Endothelial cell of umbilical vein (primary cell): Measurements from ENCODE around the gene TBATA.

ENCODE experiments used
- CTCF ChIP-seq, 2 donors: IDR thresholded peaks; 1 replicate in 1 of 2; 2 replicates in 1 of 2; pipeline ENCODE4 v1.5.1; 2011; ENCODE audit warnings: low read length in 2 of 2, mild to moderate bottlenecking in 2 of 2, moderate library complexity in 2 of 2, control low read depth in 1 of 2, inconsistent platforms in 1 of 2, low read depth in 1 of 2; ENCODE audit not compliant: insufficient read depth in 1 of 2; ENCODE audit errors: extremely low read depth in 1 of 2
- EZH2 ChIP-seq: IDR thresholded peaks from 2 replicates; pipeline ENCODE4 v1.6.1; 2012; ENCODE audit warnings: borderline replicate concordance, low read depth, mild to moderate bottlenecking, moderate library complexity, low read length, inconsistent platforms; ENCODE audit not compliant: severe bottlenecking
- JUN ChIP-seq: IDR thresholded peaks from 2 replicates; pipeline ENCODE4 v1.6.1; 2011; ENCODE audit warnings: borderline replicate concordance, low read depth; ENCODE audit not compliant: insufficient read length, insufficient read depth
- MYC ChIP-seq: IDR thresholded peaks from one replicate; pipeline ENCODE4 v1.6.1; 2011; ENCODE audit warnings: mild to moderate bottlenecking, low read depth, low read length
- POLR2A ChIP-seq: IDR thresholded peaks from 2 replicates; pipeline ENCODE4 v1.6.1; 2012; ENCODE audit warnings: low read depth, mild to moderate bottlenecking, control low read depth, low read length
- POLR2AphosphoS5 ChIP-seq: IDR thresholded peaks from 2 replicates; pipeline ENCODE4 v1.6.1; 2012; ENCODE audit warnings: low read depth, mild to moderate bottlenecking, control low read depth, low read length, moderate library complexity; ENCODE audit not compliant: insufficient read depth

GRCh38 chr10:70782746-70783680 is 2.2 kb downstream of the TBATA start:
- TF ChIP-seq CTCF (IDR thresholded peaks at IDR 0.05; ENCODE audit: extremely low read depth in 1 of 2, insufficient read depth in 1 of 2, low read depth in 1 of 2, low read length in 2 of 2) (no peak), POLR2A (no peak), EZH2 (no peak), POLR2AphosphoS5 (no peak), JUN (no peak), MYC (no peak)
